Measurements from ENCODE around the gene TEKT2. TPM values are rescaled to one million over a fixed set of nuclear protein-coding genes. Genes with fewer than 3 reads are reported as not detected.

The TEKT2 gene
- total and polyA plus RNA-seq, 2 of the 8 experiments (the other 6 are each of a cell fraction or from before 2014, with no cell fraction given) = 1.6 to 1.7 TPM

DNA sequence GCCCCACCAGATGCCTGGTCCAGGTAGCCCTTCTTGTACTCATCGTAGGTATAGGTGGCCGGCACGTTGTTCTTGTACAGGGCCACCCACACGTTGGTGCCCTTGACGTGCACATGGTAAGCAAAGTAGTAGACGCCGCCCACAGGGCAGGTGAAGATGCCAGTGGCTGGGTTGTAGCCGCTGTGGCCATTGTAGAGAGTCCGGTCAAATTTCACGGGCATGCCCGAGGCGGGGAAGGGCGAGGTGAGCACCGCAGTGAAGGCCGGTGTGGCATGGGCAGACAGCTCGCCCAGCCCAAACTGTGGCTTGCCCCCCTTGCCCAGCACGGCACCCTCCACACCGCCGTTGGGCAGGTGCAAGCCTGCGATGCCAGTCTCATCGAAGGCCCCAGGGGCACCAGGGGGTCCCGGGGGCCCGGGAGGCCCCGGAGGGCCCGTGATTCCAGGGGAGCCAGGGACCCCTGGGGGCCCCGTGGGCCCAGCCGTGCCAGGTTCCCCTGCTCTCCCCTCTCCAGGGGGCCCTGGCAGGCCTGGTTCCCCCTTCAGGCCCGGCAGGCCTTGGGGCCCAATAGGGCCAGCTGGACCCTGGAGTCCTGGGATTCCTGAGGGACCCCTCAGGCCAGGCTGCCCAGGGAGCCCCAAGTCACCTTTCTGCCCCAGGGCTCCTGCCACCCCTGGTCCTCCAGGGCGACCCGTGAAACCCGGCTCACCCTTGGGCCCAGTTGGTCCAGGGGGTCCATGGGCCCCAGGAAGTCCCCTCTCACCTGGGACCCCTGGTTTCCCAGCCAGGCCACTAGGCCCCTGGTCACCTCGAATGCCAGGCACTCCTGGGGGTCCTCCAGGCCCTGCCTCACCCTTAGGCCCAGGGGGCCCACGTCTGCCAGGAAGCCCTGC is 14.0 kb downstream of the TEKT2 start (continued):
- no peak for TF ChIP-seq TEAD4 (IDR thresholded peaks at IDR 0.05; ENCODE audit: low read depth, low read length)
- no peak for TF ChIP-seq HDAC2 (IDR thresholded peaks at IDR 0.05; ENCODE audit: borderline replicate concordance in 1 of 2, low read depth in 2 of 2, low read length in 2 of 2)
